Stimulated activated CD8-positive, alpha-beta memory T cell treated with anti-CD3 and anti-CD28 coated beads, Interleukin-4, amount 100 ng/mL, for 48 hours (primary cell): Measurements from ENCODE around the gene VAT1L.

Source experiments
- DNase-seq: peaks from one replicate; pipeline ENCODE4 v3.0.0-alpha.2; 2020

The VAT1L gene

GRCh38 chr16:77784441-77785372, 3.7 kb upstream of the VAT1L start:
- DNase-seq: no peak

DNA sequence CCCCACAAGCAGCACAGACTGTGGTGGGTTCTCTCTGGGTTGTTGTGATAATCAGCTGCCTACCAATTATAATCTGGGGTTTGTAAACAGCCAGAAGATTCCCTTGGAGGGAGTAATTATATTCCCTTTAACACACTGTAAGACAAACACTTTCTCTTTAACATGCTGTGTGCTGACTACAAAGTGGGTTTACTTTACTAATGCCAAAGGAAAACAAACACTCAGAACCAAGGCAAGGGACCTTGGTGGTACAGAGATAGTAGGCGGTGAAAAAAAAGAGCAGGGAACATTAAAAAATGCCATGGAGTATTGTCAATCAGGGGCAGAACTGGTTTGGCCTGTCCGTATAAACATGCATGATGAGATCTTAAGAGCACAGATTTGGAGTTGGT, 3.0 kb upstream of the VAT1L start:
- DNase-seq: no peak

- no peak for DNase-seq
Measured at GRCh38 chr16:77786186-77786847, 2.0 kb upstream of the VAT1L start.

GRCh38 chr16:77787452-77787851, 912 bp upstream of the VAT1L start:
- DNase-seq: no peak

- DNase-seq: no peak
Measured at GRCh38 chr16:77789085-77790008, 983 bp downstream of the VAT1L start.

- DNase-seq: no peak
Measured at GRCh38 chr16:77790009-77790372, 1.6 kb downstream of the VAT1L start.

GRCh38 chr16:77790912-77791311, 2.5 kb downstream of the VAT1L start:
- DNase-seq: no peak

DNA sequence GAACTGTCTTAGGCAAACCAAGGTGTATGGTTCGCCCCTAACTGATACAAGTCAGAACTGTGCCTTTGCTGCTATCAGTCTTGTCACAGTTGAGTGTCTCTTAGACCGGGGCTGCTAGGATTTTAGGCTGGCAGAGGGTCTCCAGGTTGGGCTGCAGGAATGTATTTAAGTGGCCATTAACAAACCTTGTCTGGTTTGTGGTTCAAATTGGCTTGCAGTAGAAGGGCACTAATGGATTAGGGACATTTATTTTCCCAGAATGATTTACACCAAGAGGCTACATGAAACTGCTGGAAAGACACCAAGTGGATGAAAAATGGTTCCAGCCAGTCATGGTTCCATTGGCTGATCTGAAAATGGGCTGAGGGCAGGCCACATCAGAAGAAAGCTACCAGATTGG, 5.1 kb downstream of the VAT1L start:
- DNase-seq: no peak

DNA sequence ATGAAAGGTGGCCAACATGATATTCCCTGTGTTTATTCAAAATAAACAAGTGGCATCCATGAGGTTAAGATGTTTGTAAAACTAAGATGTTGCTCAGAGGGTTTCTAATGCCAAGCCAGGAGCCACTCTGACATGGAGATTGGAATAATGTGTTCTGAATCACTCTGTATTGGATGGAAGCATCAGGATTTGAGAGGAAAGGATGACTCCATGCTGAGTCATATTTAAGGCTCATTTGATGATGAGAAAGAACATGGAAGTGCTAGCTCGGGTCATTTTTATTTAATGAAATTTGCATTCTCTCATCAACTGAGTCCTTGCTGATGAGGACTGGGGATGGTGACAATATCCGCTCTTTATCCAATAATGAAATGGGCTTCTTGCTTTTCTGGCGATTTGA, 6.2 kb downstream of the VAT1L start:
- DNase-seq: no peak

- no peak for DNase-seq
Measured at GRCh38 chr16:77801817-77802216, 13.5 kb downstream of the VAT1L start.

DNA sequence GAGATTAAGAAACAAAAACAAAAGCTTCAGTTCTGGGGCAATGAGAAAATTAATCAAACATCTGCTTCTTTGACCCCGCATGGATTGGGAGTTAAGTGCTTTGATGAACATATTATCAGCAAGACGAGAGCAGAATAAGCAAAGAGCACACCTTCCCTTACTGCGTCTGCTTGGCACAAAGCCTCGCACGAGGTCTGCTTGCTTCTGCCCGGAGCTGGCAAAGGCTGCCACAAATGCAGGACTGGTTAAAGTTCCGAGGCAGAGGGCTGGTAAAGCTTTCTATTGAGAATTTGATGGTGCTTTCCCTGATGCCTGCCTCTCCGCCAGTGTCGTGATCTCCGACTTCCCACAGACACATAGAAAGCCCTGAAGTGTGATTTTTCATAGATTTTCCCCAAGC, 17.0 kb downstream of the VAT1L start:
- DNase-seq: no peak

GRCh38 chr16:77807021-77807420, 18.7 kb downstream of the VAT1L start:
- DNase-seq: no peak

DNA sequence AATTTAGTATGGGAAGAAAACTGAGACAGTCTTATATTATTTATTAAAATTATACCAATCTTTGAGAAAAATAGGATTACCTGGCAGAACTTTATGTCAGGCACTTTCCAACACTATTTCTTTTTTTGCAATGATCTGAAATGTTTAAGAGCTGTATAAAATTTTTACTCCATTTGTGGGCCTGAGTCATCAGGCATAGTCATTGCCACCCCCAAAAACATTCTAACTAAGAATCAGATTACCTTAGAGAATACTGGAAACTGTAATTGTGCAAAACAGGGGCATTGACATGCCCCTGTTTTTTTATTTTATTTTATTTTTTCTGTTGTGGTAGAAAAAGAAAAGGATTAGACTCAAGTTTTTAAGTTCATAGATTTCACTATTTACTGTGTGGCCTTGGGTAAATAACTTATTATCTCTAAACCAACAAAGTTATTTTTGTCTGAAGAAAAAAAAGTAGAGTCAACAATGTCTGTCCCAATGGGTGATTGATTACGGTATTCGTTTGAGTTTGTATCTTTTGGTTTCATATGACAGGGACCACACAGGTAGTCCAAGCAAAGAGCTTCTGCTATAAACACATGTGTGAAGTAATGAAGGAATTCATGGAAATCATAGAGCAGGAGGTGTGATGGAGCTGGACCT, 24.6 kb downstream of the VAT1L start:
- no peak for DNase-seq

- no peak for DNase-seq
Measured at GRCh38 chr16:77816293-77816692, 27.9 kb downstream of the VAT1L start.

DNA sequence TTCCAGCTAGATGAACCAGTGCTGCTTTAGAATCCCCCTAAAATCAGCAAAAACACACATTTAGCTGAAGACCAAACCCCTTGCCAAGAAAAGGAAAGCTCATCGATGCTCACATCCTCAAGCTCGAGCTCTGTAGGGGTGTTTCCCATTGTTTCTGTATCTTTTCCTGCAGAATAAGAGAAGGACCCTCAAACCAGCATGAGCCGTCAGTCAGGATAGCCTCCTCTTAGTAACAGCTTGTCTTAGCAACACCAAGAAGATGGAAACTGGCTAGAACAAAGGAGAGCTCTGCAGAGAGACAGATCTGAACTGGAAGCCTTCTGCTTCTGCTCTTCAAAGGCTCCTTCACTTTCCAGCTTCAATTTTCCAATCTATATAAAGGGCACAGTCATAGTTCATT, 32.0 kb downstream of the VAT1L start:
- DNase-seq: no peak

DNA sequence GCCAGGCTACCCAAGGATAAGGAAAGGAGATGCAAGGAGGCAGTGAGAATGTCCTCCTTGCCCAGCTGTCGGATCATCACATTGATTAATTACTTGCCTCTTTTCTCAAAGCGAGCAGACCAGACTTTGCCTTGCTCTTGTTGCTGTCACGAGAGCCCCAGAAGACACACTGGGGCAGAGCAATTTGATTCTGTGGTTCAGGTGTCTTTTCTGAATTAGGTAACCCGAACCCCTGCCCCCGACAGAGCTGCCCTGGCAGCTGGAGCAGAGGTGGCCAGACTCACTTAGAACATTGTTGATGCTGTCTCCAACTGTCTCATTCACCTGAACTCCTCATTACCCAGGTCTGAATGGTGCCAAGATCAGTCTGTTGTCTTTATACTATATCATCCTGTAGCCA, 34.3 kb downstream of the VAT1L start:
- DNase-seq: no peak

DNA sequence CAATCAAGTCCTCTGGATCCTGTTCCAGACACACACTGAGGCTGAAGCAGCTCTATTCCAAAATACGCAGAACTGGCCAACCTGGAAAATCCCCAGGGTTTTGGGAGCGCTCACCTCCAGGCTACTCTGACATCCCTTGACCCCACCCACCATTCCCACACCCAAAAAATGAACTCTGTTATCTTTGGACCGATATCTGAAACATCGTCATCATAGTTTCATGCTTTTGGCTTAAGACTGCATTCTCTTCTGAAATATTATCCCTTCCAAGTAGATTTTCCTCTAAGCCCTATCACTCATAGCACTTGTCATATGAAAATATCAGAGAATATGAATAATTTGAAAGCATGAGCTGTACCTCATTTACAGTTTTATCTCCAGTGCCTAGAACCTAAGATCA, 34.7 kb downstream of the VAT1L start:
- no peak for DNase-seq

DNA sequence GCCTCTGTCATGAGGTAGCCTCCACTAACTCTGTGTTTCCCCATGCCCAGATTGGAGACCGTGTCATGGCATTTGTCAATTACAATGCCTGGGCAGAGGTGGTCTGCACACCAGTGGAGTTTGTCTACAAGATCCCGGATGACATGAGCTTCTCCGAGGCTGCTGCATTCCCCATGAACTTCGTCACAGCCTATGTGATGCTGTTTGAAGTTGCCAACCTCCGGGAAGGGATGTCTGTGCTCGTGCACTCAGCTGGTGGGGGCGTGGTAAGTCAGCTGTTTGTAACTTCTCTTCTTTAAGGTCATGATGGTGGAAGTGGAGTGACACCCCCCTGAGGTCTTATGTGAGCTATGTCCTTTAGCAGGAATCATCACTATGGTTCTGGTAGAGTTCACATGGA, 36.8 kb downstream of the VAT1L start:
- DNase-seq: no peak

DNA sequence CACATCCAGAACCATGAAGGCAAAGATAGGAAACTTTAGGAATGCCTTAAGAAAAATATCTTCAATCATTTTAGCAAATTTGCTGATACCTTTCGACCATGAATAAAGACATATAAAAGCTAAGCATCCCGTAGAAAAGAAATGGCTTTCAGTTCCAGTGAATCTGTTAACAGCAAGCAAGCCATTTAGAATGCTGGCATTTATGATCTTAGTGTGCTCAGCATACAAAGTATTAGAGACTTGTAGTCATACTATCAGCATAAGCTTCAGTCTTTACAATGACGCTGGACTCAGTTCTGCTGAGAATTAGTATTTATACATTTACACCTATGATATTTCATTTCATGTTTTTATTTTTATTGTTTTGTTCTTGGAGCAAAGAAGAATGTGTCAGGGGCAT, 38.7 kb downstream of the VAT1L start:
- no peak for DNase-seq

DNA sequence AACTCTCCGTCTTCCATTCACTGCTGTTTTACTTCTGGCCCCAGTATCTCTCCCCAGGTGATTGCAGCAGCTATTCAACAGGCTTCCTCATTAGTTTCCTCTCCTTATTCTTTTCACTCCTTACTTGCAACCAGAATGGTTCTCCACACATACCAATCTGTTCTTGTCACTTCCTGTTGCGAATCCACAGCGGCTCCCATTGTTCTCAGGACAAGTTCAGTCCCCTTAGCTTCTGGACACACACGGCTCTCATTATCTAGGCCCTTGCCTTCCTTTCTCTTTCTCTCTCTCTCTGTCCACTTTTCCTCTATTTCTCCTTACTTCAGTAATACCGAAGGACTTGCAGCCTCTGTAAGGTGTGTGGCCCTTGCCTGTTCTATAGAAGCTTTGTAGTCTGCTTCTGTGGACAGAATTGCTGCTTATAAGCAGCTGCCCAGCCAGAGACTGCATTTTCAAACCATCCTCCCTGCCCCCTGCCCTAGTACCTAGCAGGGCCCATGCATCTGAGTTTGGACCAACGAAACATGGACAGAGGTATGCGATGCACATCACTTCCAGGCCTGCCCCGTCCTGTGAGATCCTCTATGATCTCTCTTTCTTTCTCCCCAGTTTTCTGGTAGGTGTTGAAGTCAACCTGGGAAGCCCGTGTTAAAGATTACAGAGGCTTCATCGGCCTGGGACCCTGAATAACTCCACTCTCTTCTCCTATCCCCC, 45.7 kb downstream of the VAT1L start:
- no peak for DNase-seq

- DNase-seq: no peak
Measured at GRCh38 chr16:77834635-77835540, 46.5 kb downstream of the VAT1L start.
